Ishikawa (cell line): ENCODE results near the gene RGS21.

ENCODE experiments used
- CEBPB ChIP-seq: IDR thresholded peaks from 2 replicates; pipeline ENCODE4 v1.6.1; 2012
- CREB1 ChIP-seq: IDR thresholded peaks from 2 replicates; pipeline ENCODE4 v1.6.1; 2012; ENCODE audit warnings: low read depth
- EGR1 ChIP-seq: IDR thresholded peaks from 2 replicates; pipeline ENCODE4 v1.6.1; 2012
- EP300 ChIP-seq: IDR thresholded peaks from 2 replicates; pipeline ENCODE4 v1.6.1; 2012; ENCODE audit warnings: borderline replicate concordance
- FOXM1 ChIP-seq: IDR thresholded peaks from 2 replicates; pipeline ENCODE4 v1.6.1; 2012; ENCODE audit warnings: low read depth, borderline replicate concordance
- MAX ChIP-seq: IDR thresholded peaks from 2 replicates; pipeline ENCODE4 v1.6.1; 2012
- NFIC ChIP-seq: IDR thresholded peaks from 2 replicates; pipeline ENCODE4 v1.6.1; 2012
- RAD21 ChIP-seq: IDR thresholded peaks from 2 replicates; pipeline ENCODE4 v1.6.1; 2012; ENCODE audit warnings: low read depth
- TAF1 ChIP-seq: IDR thresholded peaks from 2 replicates; pipeline ENCODE4 v1.6.1; 2012; ENCODE audit warnings: low read depth, mild to moderate bottlenecking
- TCF12 ChIP-seq: IDR thresholded peaks from 2 replicates; pipeline ENCODE4 v1.6.1; 2012; ENCODE audit warnings: low read depth
- TEAD4 ChIP-seq: IDR thresholded peaks from 2 replicates; pipeline ENCODE4 v1.6.1; 2012
- USF1 ChIP-seq: IDR thresholded peaks from 2 replicates; pipeline ENCODE4 v1.6.1; 2012
- YY1 ChIP-seq: IDR thresholded peaks from 2 replicates; pipeline ENCODE4 v1.6.1; 2012; ENCODE audit warnings: low read depth
- ZBTB7A ChIP-seq: IDR thresholded peaks from 2 replicates; pipeline ENCODE4 v1.6.1; 2012; ENCODE audit warnings: low read depth
- TF ChIP-seq, protein P1 (sequence below): IDR thresholded peaks from 2 replicates; pipeline ENCODE4 v1.6.1; 2012; ENCODE audit warnings: low read depth, mild to moderate bottlenecking

Gene RGS21

GRCh38 chr1:192376374-192376773 lies 59.6 kb downstream of the RGS21 start:
- TF ChIP-seq USF1 = no peak
- TF ChIP-seq YY1 = no peak
- TF ChIP-seq MAX = no peak
- no peak for TF ChIP-seq EGR1

GRCh38 chr1:192378276-192378675 lies 61.5 kb downstream of the RGS21 start:
- no peak for TF ChIP-seq EGR1
- TF ChIP-seq MAX = no peak
- no peak for TF ChIP-seq TAF1
- no peak for TF ChIP-seq CEBPB
- no peak for TF ChIP-seq RAD21
- no peak for TF ChIP-seq FOXM1
- no peak for TF ChIP-seq ZBTB7A
- TF ChIP-seq USF1 = no peak
- no peak for TF ChIP-seq TEAD4
- no peak for TF ChIP-seq CREB1
- TF ChIP-seq YY1 = no peak
- TF ChIP-seq, protein P1, sequence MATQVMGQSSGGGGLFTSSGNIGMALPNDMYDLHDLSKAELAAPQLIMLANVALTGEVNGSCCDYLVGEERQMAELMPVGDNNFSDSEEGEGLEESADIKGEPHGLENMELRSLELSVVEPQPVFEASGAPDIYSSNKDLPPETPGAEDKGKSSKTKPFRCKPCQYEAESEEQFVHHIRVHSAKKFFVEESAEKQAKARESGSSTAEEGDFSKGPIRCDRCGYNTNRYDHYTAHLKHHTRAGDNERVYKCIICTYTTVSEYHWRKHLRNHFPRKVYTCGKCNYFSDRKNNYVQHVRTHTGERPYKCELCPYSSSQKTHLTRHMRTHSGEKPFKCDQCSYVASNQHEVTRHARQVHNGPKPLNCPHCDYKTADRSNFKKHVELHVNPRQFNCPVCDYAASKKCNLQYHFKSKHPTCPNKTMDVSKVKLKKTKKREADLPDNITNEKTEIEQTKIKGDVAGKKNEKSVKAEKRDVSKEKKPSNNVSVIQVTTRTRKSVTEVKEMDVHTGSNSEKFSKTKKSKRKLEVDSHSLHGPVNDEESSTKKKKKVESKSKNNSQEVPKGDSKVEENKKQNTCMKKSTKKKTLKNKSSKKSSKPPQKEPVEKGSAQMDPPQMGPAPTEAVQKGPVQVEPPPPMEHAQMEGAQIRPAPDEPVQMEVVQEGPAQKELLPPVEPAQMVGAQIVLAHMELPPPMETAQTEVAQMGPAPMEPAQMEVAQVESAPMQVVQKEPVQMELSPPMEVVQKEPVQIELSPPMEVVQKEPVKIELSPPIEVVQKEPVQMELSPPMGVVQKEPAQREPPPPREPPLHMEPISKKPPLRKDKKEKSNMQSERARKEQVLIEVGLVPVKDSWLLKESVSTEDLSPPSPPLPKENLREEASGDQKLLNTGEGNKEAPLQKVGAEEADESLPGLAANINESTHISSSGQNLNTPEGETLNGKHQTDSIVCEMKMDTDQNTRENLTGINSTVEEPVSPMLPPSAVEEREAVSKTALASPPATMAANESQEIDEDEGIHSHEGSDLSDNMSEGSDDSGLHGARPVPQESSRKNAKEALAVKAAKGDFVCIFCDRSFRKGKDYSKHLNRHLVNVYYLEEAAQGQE = no peak
- no peak for TF ChIP-seq TCF12
- no peak for TF ChIP-seq NFIC
- TF ChIP-seq EP300 = no peak

GRCh38 chr1:192378878-192379277 lies 62.1 kb downstream of the RGS21 start:
- TF ChIP-seq TAF1 (no peak), CREB1 (no peak), EGR1 (no peak), EP300 (no peak), FOXM1 (no peak), ZBTB7A (no peak), NFIC (no peak), CEBPB (no peak), TCF12 (no peak), MAX (no peak), YY1 (no peak), USF1 (no peak), RAD21 (no peak), TEAD4 (no peak)
- TF ChIP-seq, protein P1 = no peak

DNA sequence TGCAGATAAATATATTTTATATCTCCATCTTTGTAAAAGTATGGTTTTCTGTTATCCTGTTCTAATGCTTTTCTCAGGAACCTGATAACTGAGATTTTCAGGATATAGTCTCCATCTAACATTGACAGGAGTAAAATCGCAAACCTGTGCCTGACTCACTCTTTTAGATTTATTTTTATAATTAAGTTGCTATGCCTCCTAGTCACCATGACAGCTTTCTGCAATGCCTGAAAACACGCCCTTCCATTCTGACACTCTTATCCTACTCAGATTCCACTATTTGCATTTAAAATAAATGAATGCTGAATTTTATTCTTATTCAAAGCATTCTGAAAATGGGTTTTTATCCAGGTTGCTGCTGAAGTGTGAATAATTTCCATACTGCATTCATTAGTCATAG lies 62.8 kb downstream of the RGS21 start:
- TF ChIP-seq MAX (no peak), RAD21 (no peak), CEBPB (no peak), YY1 (no peak), EP300 (no peak), CREB1 (no peak), TCF12 (no peak), ZBTB7A (no peak), FOXM1 (no peak), EGR1 (no peak), USF1 (no peak), TAF1 (no peak), NFIC (no peak)
- TF ChIP-seq, protein P1 = no peak
